Kidney (tissue), 14 donors: ENCODE results near the gene WRAP73. TPM values are rescaled to one million over a fixed set of nuclear protein-coding genes. Genes with fewer than 3 reads are reported as not detected.

ENCODE experiments used
- DNase-seq, 5 donors: peaks; one replicate each; pipeline ENCODE4 v3.0.0-alpha.2; 2013 to 2020
- FAIRE-seq: peaks from 2 replicates; lab custom pipeline; 2012; peaks lifted over from hg19 to GRCh38; lab: Jason Lieb, UNC
- H3K27ac ChIP-seq, 2 donors: one replicate each; pipeline ENCODE4 v1.7.0; 2013; ENCODE audit warnings: low read depth in 2 of 2, low read length in 2 of 2, inconsistent platforms in 1 of 2
- H3K27me3 ChIP-seq: one replicate; pipeline ENCODE4 v1.7.1; 2013; ENCODE audit warnings: low read length, inconsistent platforms; ENCODE audit not compliant: control insufficient read depth, insufficient read depth
- H3K36me3 ChIP-seq, 3 donors: one replicate each; pipeline versions ENCODE4 v1.7.0 to v1.7.1; 2013; ENCODE audit warnings: low read length in 3 of 3, control low read depth in 1 of 3, inconsistent platforms in 1 of 3; ENCODE audit not compliant: insufficient read depth in 3 of 3, control insufficient read depth in 2 of 3
- H3K4me1 ChIP-seq, 3 donors: one replicate each; pipeline versions ENCODE4 v1.7.0 to v1.7.1; 2013; ENCODE audit warnings: low read length in 3 of 3, inconsistent platforms in 1 of 3, low read depth in 1 of 3; ENCODE audit not compliant: control insufficient read depth in 2 of 3, insufficient read depth in 2 of 3
- H3K4me3 ChIP-seq, 3 donors: one replicate each; pipeline versions ENCODE4 v1.7.0 to v1.8.1; 2013; ENCODE audit warnings: low read length in 3 of 3, control low read depth in 1 of 3, inconsistent platforms in 1 of 3
- H3K9ac ChIP-seq, 3 donors: one replicate each; pipeline versions ENCODE4 v1.7.0 to v1.7.1; 2013; ENCODE audit warnings: low read length in 3 of 3, control low read depth in 1 of 3, inconsistent platforms in 1 of 3
- H3K9me3 ChIP-seq, 3 donors: one replicate each; pipeline versions ENCODE4 v1.7.0 to v1.7.1; 2013; ENCODE audit warnings: low read length in 3 of 3, control low read depth in 1 of 3, inconsistent platforms in 1 of 3; ENCODE audit not compliant: control insufficient read depth in 2 of 3, insufficient read depth in 1 of 3
- intact Hi-C: fragments of 100-400 bp; cut with DNase I; formaldehyde crosslinking; loops from one replicate; pipeline ENCODE4 v1.11.1; 2022
- polyA plus RNA-seq: library from polyadenylated mRNA; stranded (reverse); fragments of 350-450 nt; fragmentation: Illumina TruSeq; extraction: RNeasy Lipid Tissue Mini Kit (QIAGEN cat#74804); gene quantifications from one replicate; pipeline ENCODE4 v1.2.3, GENCODE V29; 2014; ENCODE audit warnings: low read depth, low replicate concordance; ENCODE audit not compliant: insufficient read depth
- total RNA-seq: library from RNA; stranded (reverse); fragmentation: NEBNext Ultra II Directional; extraction: Animal tissue kit (Norgen Biotek cat#: 25700); gene quantifications from one replicate; pipeline ENCODE4 v1.2.1, GENCODE V29; 2021
- TF ChIP-seq, protein P1 (sequence below): IDR thresholded peaks from 3 replicates; pipeline ENCODE4 v1.5.1; 2012; ENCODE audit warnings: mild to moderate bottlenecking, moderate library complexity, borderline replicate concordance; ENCODE audit not compliant: insufficient read depth; ENCODE audit errors: extremely low read depth
- donor health status: control.
- donor health status: control.
- donor health status: control.
- donor health status: control.
- donor health status: control.
- donor health status: DM: yes; HTN: yes; CAD: no.
- donor health status: Normal renal cell carcinoma (clear cell type).

WRAP73 gene
- total and polyA plus RNA-seq, 2 donors from 2014 or later, result 18.4 to 19.6 TPM

- Histone ChIP-seq H3K36me3 (peaks cover 0 to 9% (median 3%) of the 10 kb centered on the region in 3 donors), H3K4me3 (no peak overlapping the region), H3K9me3 (no peaks in the 10 kb centered on the region), H3K27me3 (no peaks in the 10 kb centered on the region), H3K27ac (no peak overlapping the region), H3K9ac (no peak overlapping the region), H3K4me1 (peaks cover 0 to 6% (median 0%) of the 10 kb centered on the region in 3 donors)
- TF ChIP-seq, protein P1, sequence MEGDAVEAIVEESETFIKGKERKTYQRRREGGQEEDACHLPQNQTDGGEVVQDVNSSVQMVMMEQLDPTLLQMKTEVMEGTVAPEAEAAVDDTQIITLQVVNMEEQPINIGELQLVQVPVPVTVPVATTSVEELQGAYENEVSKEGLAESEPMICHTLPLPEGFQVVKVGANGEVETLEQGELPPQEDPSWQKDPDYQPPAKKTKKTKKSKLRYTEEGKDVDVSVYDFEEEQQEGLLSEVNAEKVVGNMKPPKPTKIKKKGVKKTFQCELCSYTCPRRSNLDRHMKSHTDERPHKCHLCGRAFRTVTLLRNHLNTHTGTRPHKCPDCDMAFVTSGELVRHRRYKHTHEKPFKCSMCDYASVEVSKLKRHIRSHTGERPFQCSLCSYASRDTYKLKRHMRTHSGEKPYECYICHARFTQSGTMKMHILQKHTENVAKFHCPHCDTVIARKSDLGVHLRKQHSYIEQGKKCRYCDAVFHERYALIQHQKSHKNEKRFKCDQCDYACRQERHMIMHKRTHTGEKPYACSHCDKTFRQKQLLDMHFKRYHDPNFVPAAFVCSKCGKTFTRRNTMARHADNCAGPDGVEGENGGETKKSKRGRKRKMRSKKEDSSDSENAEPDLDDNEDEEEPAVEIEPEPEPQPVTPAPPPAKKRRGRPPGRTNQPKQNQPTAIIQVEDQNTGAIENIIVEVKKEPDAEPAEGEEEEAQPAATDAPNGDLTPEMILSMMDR, result no peak
- intact Hi-C loops, result no loop called here
- DNase-seq (peak in 1 of 5 donors; percentile 45), FAIRE-seq (no peak)
These were observed 5.6 kb downstream of the WRAP73 start for GRCh38 chr1:3644273-3644672.

DNA sequence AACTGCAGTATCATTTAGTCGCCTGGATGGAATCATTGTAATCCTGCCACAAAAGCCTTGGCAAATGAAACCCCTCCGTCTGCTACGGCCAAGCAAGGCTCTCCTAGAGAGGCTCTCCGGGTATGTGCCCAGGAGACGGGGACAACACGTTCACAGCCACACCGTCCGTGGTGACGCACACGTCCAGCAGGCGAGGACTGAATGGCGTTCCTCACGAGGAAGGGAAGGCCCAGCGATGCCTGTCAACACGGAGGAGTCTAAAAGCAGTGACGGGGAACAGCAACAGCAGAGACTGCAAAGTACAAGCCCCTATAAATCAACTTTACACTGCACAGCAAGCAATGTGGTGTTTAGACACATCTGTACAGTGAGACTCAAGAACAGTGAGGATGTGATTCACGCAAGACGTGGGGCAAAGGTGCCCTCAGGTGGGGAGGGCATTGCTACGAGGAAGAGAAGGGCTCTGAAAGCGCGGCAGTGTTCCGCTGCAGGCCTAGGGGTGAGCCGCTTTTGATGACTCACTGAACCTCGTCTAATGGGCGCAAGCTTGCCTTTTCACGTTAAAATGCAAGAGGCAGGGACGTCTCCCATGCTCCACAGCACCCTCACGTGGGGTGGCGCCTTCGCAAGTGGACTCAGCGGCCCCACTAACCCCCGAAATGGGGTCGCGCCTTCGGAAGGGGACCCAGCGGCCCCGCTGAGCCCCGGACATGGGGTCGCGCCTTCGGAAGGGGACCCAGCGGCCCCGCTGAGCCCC, 6.8 kb downstream of the WRAP73 start:
- DNase-seq, result peak in 4 of 5 donors; percentile 41 to 71 (median 62)
- Histone ChIP-seq H3K27me3 (no peaks in the 10 kb centered on the region), H3K36me3 (peaks cover 0 to 17% (median 9%) of the 10 kb centered on the region in 3 donors), H3K27ac (no peak overlapping the region), H3K4me3 (no peak overlapping the region), H3K4me1 (no peaks in the 10 kb centered on the region), H3K9ac (no peak overlapping the region), H3K9me3 (no peaks in the 10 kb centered on the region)
- intact Hi-C loops, result no loop called here
- TF ChIP-seq, protein P1, result no peak
- FAIRE-seq, result no peak

DNA sequence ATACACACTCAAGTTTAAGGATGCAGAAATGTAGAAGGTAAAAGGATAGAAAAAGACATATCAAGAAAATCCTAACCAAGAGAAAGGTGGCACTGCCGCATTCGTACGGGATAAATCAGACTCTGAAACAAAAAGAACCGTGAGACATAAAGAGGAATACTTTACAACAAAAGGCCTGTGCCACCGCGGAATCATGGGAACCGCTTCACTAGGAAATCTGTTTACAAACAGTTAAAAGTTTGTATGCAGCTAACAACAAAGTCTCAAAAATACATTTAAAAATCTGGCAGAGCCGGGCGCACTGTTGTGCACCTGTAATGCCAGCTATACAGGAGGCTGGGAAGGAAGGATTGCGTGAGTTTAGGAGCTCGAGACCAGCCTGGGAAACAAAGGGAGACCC, 8.1 kb downstream of the WRAP73 start:
- Histone ChIP-seq H3K9me3 (no peaks in the 10 kb centered on the region), H3K4me1 (no peaks in the 10 kb centered on the region), H3K9ac (no peak overlapping the region), H3K36me3 (peaks cover 0 to 21% (median 18%) of the 10 kb centered on the region in 3 donors), H3K27ac (no peak overlapping the region), H3K4me3 (no peak overlapping the region), H3K27me3 (no peaks in the 10 kb centered on the region)
- no peak for FAIRE-seq
- intact Hi-C loops, result no loop called here
- peak in 1 of 5 donors; percentile 15 for DNase-seq
- TF ChIP-seq, protein P1, result no peak
